ENCODE measurements around the gene MMP8.

MMP8 gene

DNA sequence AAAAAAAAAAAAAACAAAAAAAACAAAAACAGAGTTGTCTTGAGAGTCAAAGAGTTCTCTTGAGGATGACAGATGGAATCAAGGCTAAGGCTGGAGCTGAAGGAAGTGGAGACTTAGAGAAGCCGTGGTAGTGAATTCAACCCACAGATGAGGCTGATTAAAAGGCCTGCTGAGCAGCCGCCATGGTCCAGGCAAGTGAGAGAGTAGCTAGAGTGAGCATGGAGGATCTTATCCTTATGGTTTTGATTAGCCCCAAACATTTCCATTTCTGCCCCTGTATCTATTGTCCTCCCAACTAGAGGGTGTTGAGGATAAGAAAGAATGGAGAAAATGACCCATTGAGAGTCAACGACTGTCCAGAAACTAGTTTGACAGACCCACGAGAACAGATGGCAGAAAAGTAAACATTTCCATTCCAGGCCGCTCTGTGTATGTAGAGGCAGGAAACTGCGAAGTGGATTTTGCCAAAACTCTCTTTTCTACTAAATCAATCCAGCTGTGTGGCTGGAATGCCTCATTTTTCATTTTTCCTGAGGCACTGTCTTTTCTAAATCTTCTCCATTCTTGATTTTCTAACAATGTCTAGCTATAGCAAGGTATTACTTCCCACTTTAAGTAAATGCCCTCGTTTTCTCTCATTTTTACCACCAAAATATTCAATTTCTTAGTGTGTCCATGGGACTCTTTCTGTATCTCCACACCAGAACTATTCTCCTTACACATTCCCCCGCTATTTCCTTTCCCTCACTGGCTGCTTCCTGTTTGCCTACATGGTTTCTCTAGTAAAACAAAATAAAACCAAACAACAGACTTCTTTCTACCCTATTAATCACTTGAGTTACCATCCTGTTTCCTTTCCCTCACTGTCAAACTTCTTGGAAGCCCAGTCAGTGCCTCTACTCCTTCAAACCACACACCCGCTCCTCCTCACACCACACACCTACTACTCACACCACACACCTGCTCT lies 5.4 kb upstream of the MMP8 start:
- no peak overlapping the region for H3K4me3 ChIP-seq (ENCODE audit: low read depth, low read length)
- no peak for TF ChIP-seq CTCF (IDR thresholded peaks at IDR 0.05; ENCODE audit: low read depth, low read length, missing control alignments)
- in situ Hi-C loops (cut with HindIII; ENCODE audit: low pct_ligation_motif_present, low sequenced_read_pairs) = no loop called here
- H3K27me3 ChIP-seq (replicated peaks) = no peaks in the 10 kb centered on the region
- no peak for DNase-seq
- H3K36me3 ChIP-seq (replicated peaks) = no peaks in the 10 kb centered on the region
- no peak overlapping the region for H3K27ac ChIP-seq

- DNase-seq = peak; percentile 41
- H3K36me3 ChIP-seq (replicated peaks) = no peaks in the 10 kb centered on the region
- in situ Hi-C loops (cut with HindIII; ENCODE audit: low pct_ligation_motif_present, low sequenced_read_pairs) = no loop called here
- no peaks in the 10 kb centered on the region for H3K27me3 ChIP-seq (replicated peaks)
- no peak for TF ChIP-seq CTCF (IDR thresholded peaks at IDR 0.05; ENCODE audit: low read depth, low read length, missing control alignments)
- H3K27ac ChIP-seq = no peak overlapping the region
- no peak overlapping the region for H3K4me3 ChIP-seq (ENCODE audit: low read depth, low read length)
These were observed 3.1 kb upstream of the MMP8 start for GRCh38 chr11:102727890-102728289.

GRCh38 chr11:102722821-102723220 lies 1.9 kb downstream of the MMP8 start:
- DNase-seq = no peak
- Histone ChIP-seq H3K4me3 (ENCODE audit: low read depth, low read length) (no peak overlapping the region), H3K27ac (no peak overlapping the region), H3K27me3 (replicated peaks) (no peaks in the 10 kb centered on the region), H3K36me3 (replicated peaks) (no peaks in the 10 kb centered on the region)
- TF ChIP-seq CTCF (IDR thresholded peaks at IDR 0.05; ENCODE audit: low read depth, low read length, missing control alignments) = no peak
- in situ Hi-C loops (cut with HindIII; ENCODE audit: low pct_ligation_motif_present, low sequenced_read_pairs) = no loop called here

GRCh38 chr11:102719620-102720277 lies 5.0 kb downstream of the MMP8 start:
- TF ChIP-seq CTCF (IDR thresholded peaks at IDR 0.05; ENCODE audit: low read depth, low read length, missing control alignments) = no peak
- no peak overlapping the region for H3K4me3 ChIP-seq (ENCODE audit: low read depth, low read length)
- H3K27me3 ChIP-seq (replicated peaks) = no peaks in the 10 kb centered on the region
- in situ Hi-C loops (cut with HindIII; ENCODE audit: low pct_ligation_motif_present, low sequenced_read_pairs) = no loop called here
- no peaks in the 10 kb centered on the region for H3K36me3 ChIP-seq (replicated peaks)
- no peak for DNase-seq
- no peak overlapping the region for H3K27ac ChIP-seq

- in situ Hi-C loops (cut with HindIII; ENCODE audit: low pct_ligation_motif_present, low sequenced_read_pairs) = no loop called here
- DNase-seq = no peak
- H3K27me3 ChIP-seq (replicated peaks) = no peaks in the 10 kb centered on the region
- no peaks in the 10 kb centered on the region for H3K36me3 ChIP-seq (replicated peaks)
- TF ChIP-seq CTCF (IDR thresholded peaks at IDR 0.05; ENCODE audit: low read depth, low read length, missing control alignments) = no peak
- H3K4me3 ChIP-seq (ENCODE audit: low read depth, low read length) = no peak overlapping the region
- H3K27ac ChIP-seq = no peak overlapping the region
These were observed 7.5 kb downstream of the MMP8 start for GRCh38 chr11:102717280-102717679.

Measured in brain microvascular endothelial cell (primary cell).